K562 (cell line): ENCODE results near the gene ZBTB22. TPM values are rescaled to one million over a fixed set of nuclear protein-coding genes. Genes with fewer than 3 reads are reported as not detected.
A peak's percentile ranks its signal among the peaks of the same experiment; 100 is the strongest.

Experiments used
- BRCA1 ChIP-seq, 2 experiments: fragments of 450-650 bp in 1 of 2; sonication (generic) in 1 of 2; formaldehyde crosslinking in 1 of 2; IDR thresholded peaks; 2 replicates each; pipeline versions ENCODE4 v1.5.0 to v1.6.1; 2017 to 2020; ENCODE audit warnings: mild to moderate bottlenecking in 1 of 2, missing genetic modification reagents in 1 of 2
- FOXJ3 ChIP-seq: sonication (generic); formaldehyde crosslinking; IDR thresholded peaks from 2 replicates; pipeline ENCODE4 v1.4.0; 2020; ENCODE audit warnings: mild to moderate bottlenecking, missing genetic modification reagents
- GTF2B ChIP-seq: IDR thresholded peaks from 2 replicates; pipeline ENCODE4 v1.6.1; 2011; ENCODE audit not compliant: insufficient read length; ENCODE audit errors: extremely low read depth
- HDAC1 ChIP-seq, 2 experiments: fragments of 450-650 bp; IDR thresholded peaks; 2 replicates each; pipeline ENCODE4 v1.6.1; 2016 to 2017; ENCODE audit warnings: inconsistent platforms in 1 of 2, mild to moderate bottlenecking in 1 of 2, moderate library complexity in 1 of 2
- HEY1 ChIP-seq: fragments of 250-450 bp; sonication (Bioruptor Pico); IDR thresholded peaks from 2 replicates; pipeline ENCODE4 v1.5.0; 2020; ENCODE audit warnings: mild to moderate bottlenecking, moderate library complexity, borderline replicate concordance
- LARP7 ChIP-seq: fragments of 450-650 bp; IDR thresholded peaks from 2 replicates; pipeline ENCODE4 v1.6.1; 2016
- MAFF ChIP-seq: IDR thresholded peaks from 2 replicates; pipeline ENCODE4 v1.6.1; 2012; ENCODE audit warnings: low read length, improper control_type of control experiment
- MAFG ChIP-seq: fragments of 450-650 bp; conservative IDR thresholded peaks from 2 replicates; pipeline ENCODE4 v1.6.1; 2016; ENCODE audit warnings: missing genetic modification characterization, missing compliant biosample characterization
- PYGO2 ChIP-seq: fragments of 450-650 bp; IDR thresholded peaks from 2 replicates; pipeline ENCODE4 v1.6.1; 2016; ENCODE audit warnings: mild to moderate bottlenecking, missing genetic modification characterization, moderate library complexity, missing compliant biosample characterization
- TAL1 ChIP-seq: fragments of 450-650 bp; IDR thresholded peaks from 2 replicates; pipeline ENCODE4 v1.6.1; 2016; ENCODE audit warnings: mild to moderate bottlenecking
- XRCC4 ChIP-seq: IDR thresholded peaks from one replicate; pipeline ENCODE4 v1.6.1; 2011; ENCODE audit not compliant: insufficient read depth, insufficient read length; ENCODE audit errors: extremely low read depth
- XRCC5 ChIP-seq: fragments of 200-400 bp; formaldehyde crosslinking; IDR thresholded peaks from 2 replicates; pipeline ENCODE4 v1.6.1; 2017; ENCODE audit warnings: low read depth, mild to moderate bottlenecking, low read length
- ZC3H8 ChIP-seq: fragments of 450-650 bp; IDR thresholded peaks from 2 replicates; pipeline ENCODE4 v1.6.1; 2017
- ZNF197 ChIP-seq: fragments of 200-800 bp; sonication (Bioruptor generic); IDR thresholded peaks from 2 replicates; pipeline ENCODE4 v1.6.1; 2016; ENCODE audit warnings: low read depth, missing genetic modification characterization, missing compliant biosample characterization
- ZNF639 ChIP-seq, 2 experiments: fragments of 200-800 bp in 1 of 2; sonication (Bioruptor generic) in 1 of 2; sonication (generic) in 1 of 2; formaldehyde crosslinking in 1 of 2; IDR thresholded peaks in 1 of 2; conservative IDR thresholded peaks in 1 of 2; 2 replicates each; pipeline versions ENCODE4 v1.5.0 to v1.6.1; 2016 to 2020; ENCODE audit warnings: missing compliant biosample characterization in 1 of 2, missing genetic modification characterization in 1 of 2, missing genetic modification reagents in 1 of 2
- ZNF696 ChIP-seq: fragments of 250-450 bp; sonication (Bioruptor Pico); conservative IDR thresholded peaks from 2 replicates; pipeline ENCODE4 v1.4.0; 2020; ENCODE audit warnings: mild to moderate bottlenecking, moderate library complexity
- polyA plus RNA-seq, 8 experiments: library from polyadenylated mRNA; depleted of rRNA in 4 of 8; stranded (reverse) in 5 of 8; unstranded in 3 of 8; fragments of >200 nt; fragmentation: Nextera tagmentation in 2 of 8; fragmentation: Illumina TruSeq in 1 of 8; extraction: Ambion mirVana in 2 of 8; extraction: Trizol in 1 of 8; gene quantifications; 2 replicates each; pipeline versions ENCODE4 v1.2.1 to v1.2.3, GENCODE V29; 2011 to 2014; ENCODE audit warnings: inconsistent platforms in 1 of 8, missing spikeins in 1 of 8
- total RNA-seq, 7 experiments: library from RNA; depleted of rRNA in 6 of 7; stranded (reverse); fragments of >200 nt in 6 of 7; fragmentation: Illumina TruSeq in 2 of 7; extraction: Trizol in 2 of 7; gene quantifications; 2 replicates each; pipeline versions ENCODE4 v1.2.1 to v1.2.3, GENCODE V29; 2011 to 2021; ENCODE audit warnings: low replicate concordance in 1 of 7
- TF ChIP-seq, protein P1 (sequence below): fragments of 450-650 bp; conservative IDR thresholded peaks from 2 replicates; pipeline ENCODE4 v1.6.1; 2016; ENCODE audit warnings: missing genetic modification characterization, low read depth, mild to moderate bottlenecking, missing compliant biosample characterization, moderate library complexity
- TF ChIP-seq, protein P2 (sequence below): fragments of 450-650 bp; IDR thresholded peaks from 2 replicates; pipeline ENCODE4 v1.6.1; 2016; ENCODE audit warnings: missing biosample characterization, missing genetic modification characterization
- TF ChIP-seq, protein P3 (sequence below): fragments of 450-650 bp; IDR thresholded peaks from 2 replicates; pipeline ENCODE4 v1.6.1; 2017; ENCODE audit warnings: antibody characterized with exemption, mild to moderate bottlenecking

Gene ZBTB22
- total and polyA plus RNA-seq, 9 of the 15 experiments (the other 6 are each of a cell fraction or from before 2014, with no cell fraction given): 0.21 to 11.9 (median 7.1) TPM

DNA sequence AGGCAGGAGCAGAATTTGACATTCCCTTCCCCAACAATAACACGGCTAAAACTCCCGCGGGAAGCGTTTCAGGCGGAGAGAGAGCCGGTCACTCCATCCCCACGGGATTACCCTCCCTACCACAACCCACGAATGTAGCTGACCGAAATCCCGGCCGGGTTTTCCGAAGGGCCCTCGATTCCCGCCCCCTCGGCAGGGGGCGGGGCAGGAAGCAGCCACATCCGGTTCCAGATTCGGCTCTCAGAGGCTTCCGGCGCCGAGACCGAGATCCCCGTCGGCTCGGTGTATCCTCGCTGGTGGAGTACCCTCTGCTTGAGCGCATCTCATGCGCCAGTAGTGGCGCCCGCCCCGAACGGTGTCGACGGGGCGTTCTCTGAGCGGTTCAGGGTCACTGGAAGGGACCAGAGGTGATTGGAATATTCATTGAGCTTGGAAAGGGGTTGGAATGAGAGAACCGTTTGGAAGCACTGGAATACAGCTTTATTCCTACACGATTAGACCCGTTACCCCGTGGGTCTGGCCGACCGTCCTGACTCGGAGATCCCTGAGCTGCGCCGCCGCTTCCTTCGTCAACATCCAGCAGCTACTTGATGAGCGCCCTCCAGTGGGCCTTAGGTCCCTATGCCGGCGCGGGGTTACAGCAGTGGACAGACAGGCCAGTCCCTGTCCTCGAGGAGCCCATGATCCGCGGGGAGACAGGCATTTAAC, 18.2 kb downstream of the ZBTB22 start (continued):
- TF ChIP-seq TAL1 (peak; percentile 16), XRCC4 (no peak), ZNF197 (CRISPR knock-in tag) (0 out of 2 replicates have a peak, but pooled peaks have one; percentile 6), MAFG (no peak), HDAC1 (IDR thresholded peaks at IDR 0.05) (peak; percentile 52 to 63; a peak in 2 of 4 replicates), LARP7 (0 out of 2 replicates have a peak, but pooled peaks have one; percentile 14), XRCC5 (peak; percentile 69; the same call in 1 of the 2 replicates), FOXJ3 (CRISPR knock-in tag) (no peak), ZNF639 (CRISPR knock-in tag; conservative IDR thresholded peaks at IDR 0.05 in 1 of 2, IDR thresholded peaks at IDR 0.05 in 1 of 2) (peak in 1 of 2 experiments; percentile 79; a peak in 2 of 4 replicates), ZC3H8 (0 out of 2 replicates have a peak, but pooled peaks have one; percentile 11), ZNF696 (CRISPR knock-in tag) (0 out of 2 replicates have a peak, but pooled peaks have one; percentile 68), BRCA1 (IDR thresholded peaks at IDR 0.05) (no peak), BRCA1 (CRISPR knock-in tag; IDR thresholded peaks at IDR 0.05) (no peak), GTF2B (no peak), HEY1 (CRISPR knock-in tag) (no peak), PYGO2 (tag) (no peak), MAFF (no peak)
- TF ChIP-seq, protein P1, sequence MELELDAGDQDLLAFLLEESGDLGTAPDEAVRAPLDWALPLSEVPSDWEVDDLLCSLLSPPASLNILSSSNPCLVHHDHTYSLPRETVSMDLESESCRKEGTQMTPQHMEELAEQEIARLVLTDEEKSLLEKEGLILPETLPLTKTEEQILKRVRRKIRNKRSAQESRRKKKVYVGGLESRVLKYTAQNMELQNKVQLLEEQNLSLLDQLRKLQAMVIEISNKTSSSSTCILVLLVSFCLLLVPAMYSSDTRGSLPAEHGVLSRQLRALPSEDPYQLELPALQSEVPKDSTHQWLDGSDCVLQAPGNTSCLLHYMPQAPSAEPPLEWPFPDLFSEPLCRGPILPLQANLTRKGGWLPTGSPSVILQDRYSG (tag): peak; percentile 70; the same call in 1 of the 2 replicates
- TF ChIP-seq, protein P2, sequence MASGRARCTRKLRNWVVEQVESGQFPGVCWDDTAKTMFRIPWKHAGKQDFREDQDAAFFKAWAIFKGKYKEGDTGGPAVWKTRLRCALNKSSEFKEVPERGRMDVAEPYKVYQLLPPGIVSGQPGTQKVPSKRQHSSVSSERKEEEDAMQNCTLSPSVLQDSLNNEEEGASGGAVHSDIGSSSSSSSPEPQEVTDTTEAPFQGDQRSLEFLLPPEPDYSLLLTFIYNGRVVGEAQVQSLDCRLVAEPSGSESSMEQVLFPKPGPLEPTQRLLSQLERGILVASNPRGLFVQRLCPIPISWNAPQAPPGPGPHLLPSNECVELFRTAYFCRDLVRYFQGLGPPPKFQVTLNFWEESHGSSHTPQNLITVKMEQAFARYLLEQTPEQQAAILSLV (tag): peak; percentile 3; the same call in 1 of the 2 replicates
- TF ChIP-seq, protein P3, sequence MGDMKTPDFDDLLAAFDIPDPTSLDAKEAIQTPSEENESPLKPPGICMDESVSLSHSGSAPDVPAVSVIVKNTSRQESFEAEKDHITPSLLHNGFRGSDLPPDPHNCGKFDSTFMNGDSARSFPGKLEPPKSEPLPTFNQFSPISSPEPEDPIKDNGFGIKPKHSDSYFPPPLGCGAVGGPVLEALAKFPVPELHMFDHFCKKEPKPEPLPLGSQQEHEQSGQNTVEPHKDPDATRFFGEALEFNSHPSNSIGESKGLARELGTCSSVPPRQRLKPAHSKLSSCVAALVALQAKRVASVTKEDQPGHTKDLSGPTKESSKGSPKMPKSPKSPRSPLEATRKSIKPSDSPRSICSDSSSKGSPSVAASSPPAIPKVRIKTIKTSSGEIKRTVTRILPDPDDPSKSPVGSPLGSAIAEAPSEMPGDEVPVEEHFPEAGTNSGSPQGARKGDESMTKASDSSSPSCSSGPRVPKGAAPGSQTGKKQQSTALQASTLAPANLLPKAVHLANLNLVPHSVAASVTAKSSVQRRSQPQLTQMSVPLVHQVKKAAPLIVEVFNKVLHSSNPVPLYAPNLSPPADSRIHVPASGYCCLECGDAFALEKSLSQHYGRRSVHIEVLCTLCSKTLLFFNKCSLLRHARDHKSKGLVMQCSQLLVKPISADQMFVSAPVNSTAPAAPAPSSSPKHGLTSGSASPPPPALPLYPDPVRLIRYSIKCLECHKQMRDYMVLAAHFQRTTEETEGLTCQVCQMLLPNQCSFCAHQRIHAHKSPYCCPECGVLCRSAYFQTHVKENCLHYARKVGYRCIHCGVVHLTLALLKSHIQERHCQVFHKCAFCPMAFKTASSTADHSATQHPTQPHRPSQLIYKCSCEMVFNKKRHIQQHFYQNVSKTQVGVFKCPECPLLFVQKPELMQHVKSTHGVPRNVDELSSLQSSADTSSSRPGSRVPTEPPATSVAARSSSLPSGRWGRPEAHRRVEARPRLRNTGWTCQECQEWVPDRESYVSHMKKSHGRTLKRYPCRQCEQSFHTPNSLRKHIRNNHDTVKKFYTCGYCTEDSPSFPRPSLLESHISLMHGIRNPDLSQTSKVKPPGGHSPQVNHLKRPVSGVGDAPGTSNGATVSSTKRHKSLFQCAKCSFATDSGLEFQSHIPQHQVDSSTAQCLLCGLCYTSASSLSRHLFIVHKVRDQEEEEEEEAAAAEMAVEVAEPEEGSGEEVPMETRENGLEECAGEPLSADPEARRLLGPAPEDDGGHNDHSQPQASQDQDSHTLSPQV: peak; percentile 42; the same call in 1 of the 2 replicates
